Measurements from ENCODE around the gene IGSF6.

Gene IGSF6

DNA sequence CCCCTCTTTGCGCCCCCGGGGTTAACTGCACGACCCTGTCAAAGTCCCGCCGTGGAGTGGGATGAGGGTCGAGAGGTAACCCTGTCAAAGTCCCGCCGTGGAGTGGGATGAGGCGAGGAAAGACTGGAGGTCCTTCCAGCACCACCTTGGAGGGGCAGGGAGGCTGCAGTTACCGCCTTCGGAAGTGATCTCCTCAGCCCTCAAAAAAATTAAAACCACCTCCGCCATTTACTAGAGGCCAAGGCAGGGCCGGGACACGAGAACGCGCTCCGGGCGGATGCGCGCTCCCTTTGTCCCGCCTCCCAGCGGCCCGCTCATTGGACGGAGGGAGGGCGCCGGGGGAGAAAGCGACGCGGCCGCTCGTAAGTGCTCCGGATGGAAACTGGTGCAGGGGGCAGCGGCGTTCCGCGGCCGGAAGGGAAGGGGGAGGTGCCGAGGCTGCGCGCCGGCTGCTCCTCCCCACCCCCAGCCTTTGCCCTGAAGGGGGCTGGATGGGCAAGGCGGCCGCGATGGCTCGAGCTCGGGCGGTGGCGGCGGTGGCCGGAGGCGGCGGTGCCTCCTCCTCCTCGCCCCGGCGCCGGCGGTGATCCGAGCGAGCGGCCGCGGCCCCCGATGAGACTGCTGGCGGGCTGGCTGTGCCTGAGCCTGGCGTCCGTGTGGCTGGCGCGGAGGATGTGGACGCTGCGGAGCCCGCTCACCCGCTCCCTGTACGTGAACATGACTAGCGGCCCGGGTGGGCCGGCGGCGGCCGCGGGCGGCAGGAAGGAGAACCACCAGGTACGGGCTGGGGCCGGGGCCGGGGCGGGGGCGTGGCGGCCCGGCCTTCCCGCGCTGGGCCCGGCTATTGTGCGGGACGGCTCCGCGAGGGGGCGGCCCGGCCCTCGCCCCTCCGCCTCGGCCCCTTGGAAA, 53.0 kb downstream of the IGSF6 start, which contains the start of gene METTL9 (continued):
- TF ChIP-seq, protein P1, sequence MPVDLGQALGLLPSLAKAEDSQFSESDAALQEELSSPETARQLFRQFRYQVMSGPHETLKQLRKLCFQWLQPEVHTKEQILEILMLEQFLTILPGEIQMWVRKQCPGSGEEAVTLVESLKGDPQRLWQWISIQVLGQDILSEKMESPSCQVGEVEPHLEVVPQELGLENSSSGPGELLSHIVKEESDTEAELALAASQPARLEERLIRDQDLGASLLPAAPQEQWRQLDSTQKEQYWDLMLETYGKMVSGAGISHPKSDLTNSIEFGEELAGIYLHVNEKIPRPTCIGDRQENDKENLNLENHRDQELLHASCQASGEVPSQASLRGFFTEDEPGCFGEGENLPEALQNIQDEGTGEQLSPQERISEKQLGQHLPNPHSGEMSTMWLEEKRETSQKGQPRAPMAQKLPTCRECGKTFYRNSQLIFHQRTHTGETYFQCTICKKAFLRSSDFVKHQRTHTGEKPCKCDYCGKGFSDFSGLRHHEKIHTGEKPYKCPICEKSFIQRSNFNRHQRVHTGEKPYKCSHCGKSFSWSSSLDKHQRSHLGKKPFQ (tag by site-specific recombination; IDR thresholded peaks at IDR 0.05), result no peak
- TF ChIP-seq, protein P2, sequence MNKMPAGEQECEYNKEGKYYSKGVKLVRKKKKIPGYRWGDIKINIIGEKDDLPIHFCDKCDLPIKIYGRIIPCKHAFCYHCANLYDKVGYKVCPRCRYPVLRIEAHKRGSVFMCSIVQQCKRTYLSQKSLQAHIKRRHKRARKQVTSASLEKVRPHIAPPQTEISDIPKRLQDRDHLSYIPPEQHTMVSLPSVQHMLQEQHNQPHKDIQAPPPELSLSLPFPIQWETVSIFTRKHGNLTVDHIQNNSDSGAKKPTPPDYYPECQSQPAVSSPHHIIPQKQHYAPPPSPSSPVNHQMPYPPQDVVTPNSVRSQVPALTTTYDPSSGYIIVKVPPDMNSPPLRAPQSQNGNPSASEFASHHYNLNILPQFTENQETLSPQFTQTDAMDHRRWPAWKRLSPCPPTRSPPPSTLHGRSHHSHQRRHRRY (tag by site-specific recombination; IDR thresholded peaks at IDR 0.05), result no peak
- TF ChIP-seq REPIN1 (tag by site-specific recombination; IDR thresholded peaks at IDR 0.05; ENCODE audit: low read depth) (peak; percentile 83; the same call in 1 of the 2 replicates), ZNF155 (tag by site-specific recombination; IDR thresholded peaks at IDR 0.05) (no peak), ZNF184 (tag by site-specific recombination; IDR thresholded peaks at IDR 0.05) (peak; percentile 58; the same call in 1 of the 2 replicates), ZNF311 (tag by site-specific recombination; IDR thresholded peaks at IDR 0.05; ENCODE audit: borderline replicate concordance) (no peak), ZNF664 (tag by site-specific recombination; IDR thresholded peaks at IDR 0.05) (no peak), ZFP3 (tag by site-specific recombination; IDR thresholded peaks at IDR 0.05; ENCODE audit: low read depth) (no peak), ZNF544 (tag by site-specific recombination; IDR thresholded peaks at IDR 0.05) (no peak), ZNF76 (tag by site-specific recombination; IDR thresholded peaks at IDR 0.05; ENCODE audit: borderline replicate concordance, low read depth) (peak; percentile 81), ZNF223 (tag by site-specific recombination; IDR thresholded peaks at IDR 0.05) (no peak), YY2 (tag by site-specific recombination; IDR thresholded peaks at IDR 0.05) (peak; percentile 83; the same call in 1 of the 2 replicates), ZNF600 (tag by site-specific recombination; IDR thresholded peaks at IDR 0.05) (0 out of 2 replicates have a peak, but pooled peaks have one; percentile 26), ZNF175 (tag by site-specific recombination; IDR thresholded peaks at IDR 0.05) (no peak), ZSCAN16 (tag by site-specific recombination; IDR thresholded peaks at IDR 0.05) (no peak), ZNF48 (tag by site-specific recombination; IDR thresholded peaks at IDR 0.05) (no peak)
- TF ChIP-seq, protein P3, sequence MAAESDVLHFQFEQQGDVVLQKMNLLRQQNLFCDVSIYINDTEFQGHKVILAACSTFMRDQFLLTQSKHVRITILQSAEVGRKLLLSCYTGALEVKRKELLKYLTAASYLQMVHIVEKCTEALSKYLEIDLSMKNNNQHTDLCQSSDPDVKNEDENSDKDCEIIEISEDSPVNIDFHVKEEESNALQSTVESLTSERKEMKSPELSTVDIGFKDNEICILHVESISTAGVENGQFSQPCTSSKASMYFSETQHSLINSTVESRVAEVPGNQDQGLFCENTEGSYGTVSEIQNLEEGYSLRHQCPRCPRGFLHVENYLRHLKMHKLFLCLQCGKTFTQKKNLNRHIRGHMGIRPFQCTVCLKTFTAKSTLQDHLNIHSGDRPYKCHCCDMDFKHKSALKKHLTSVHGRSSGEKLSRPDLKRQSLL (tag by site-specific recombination; IDR thresholded peaks at IDR 0.05), result no peak
- TF ChIP-seq, protein P4, sequence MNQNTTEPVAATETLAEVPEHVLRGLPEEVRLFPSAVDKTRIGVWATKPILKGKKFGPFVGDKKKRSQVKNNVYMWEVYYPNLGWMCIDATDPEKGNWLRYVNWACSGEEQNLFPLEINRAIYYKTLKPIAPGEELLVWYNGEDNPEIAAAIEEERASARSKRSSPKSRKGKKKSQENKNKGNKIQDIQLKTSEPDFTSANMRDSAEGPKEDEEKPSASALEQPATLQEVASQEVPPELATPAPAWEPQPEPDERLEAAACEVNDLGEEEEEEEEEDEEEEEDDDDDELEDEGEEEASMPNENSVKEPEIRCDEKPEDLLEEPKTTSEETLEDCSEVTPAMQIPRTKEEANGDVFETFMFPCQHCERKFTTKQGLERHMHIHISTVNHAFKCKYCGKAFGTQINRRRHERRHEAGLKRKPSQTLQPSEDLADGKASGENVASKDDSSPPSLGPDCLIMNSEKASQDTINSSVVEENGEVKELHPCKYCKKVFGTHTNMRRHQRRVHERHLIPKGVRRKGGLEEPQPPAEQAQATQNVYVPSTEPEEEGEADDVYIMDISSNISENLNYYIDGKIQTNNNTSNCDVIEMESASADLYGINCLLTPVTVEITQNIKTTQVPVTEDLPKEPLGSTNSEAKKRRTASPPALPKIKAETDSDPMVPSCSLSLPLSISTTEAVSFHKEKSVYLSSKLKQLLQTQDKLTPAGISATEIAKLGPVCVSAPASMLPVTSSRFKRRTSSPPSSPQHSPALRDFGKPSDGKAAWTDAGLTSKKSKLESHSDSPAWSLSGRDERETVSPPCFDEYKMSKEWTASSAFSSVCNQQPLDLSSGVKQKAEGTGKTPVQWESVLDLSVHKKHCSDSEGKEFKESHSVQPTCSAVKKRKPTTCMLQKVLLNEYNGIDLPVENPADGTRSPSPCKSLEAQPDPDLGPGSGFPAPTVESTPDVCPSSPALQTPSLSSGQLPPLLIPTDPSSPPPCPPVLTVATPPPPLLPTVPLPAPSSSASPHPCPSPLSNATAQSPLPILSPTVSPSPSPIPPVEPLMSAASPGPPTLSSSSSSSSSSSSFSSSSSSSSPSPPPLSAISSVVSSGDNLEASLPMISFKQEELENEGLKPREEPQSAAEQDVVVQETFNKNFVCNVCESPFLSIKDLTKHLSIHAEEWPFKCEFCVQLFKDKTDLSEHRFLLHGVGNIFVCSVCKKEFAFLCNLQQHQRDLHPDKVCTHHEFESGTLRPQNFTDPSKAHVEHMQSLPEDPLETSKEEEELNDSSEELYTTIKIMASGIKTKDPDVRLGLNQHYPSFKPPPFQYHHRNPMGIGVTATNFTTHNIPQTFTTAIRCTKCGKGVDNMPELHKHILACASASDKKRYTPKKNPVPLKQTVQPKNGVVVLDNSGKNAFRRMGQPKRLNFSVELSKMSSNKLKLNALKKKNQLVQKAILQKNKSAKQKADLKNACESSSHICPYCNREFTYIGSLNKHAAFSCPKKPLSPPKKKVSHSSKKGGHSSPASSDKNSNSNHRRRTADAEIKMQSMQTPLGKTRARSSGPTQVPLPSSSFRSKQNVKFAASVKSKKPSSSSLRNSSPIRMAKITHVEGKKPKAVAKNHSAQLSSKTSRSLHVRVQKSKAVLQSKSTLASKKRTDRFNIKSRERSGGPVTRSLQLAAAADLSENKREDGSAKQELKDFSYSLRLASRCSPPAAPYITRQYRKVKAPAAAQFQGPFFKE (tag by site-specific recombination; IDR thresholded peaks at IDR 0.05; ENCODE audit: borderline replicate concordance), result no peak
- TF ChIP-seq, protein P5, sequence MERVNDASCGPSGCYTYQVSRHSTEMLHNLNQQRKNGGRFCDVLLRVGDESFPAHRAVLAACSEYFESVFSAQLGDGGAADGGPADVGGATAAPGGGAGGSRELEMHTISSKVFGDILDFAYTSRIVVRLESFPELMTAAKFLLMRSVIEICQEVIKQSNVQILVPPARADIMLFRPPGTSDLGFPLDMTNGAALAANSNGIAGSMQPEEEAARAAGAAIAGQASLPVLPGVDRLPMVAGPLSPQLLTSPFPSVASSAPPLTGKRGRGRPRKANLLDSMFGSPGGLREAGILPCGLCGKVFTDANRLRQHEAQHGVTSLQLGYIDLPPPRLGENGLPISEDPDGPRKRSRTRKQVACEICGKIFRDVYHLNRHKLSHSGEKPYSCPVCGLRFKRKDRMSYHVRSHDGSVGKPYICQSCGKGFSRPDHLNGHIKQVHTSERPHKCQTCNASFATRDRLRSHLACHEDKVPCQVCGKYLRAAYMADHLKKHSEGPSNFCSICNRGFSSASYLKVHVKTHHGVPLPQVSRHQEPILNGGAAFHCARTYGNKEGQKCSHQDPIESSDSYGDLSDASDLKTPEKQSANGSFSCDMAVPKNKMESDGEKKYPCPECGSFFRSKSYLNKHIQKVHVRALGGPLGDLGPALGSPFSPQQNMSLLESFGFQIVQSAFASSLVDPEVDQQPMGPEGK (tag by site-specific recombination; IDR thresholded peaks at IDR 0.05), result peak; percentile 96
- TF ChIP-seq, protein P6, sequence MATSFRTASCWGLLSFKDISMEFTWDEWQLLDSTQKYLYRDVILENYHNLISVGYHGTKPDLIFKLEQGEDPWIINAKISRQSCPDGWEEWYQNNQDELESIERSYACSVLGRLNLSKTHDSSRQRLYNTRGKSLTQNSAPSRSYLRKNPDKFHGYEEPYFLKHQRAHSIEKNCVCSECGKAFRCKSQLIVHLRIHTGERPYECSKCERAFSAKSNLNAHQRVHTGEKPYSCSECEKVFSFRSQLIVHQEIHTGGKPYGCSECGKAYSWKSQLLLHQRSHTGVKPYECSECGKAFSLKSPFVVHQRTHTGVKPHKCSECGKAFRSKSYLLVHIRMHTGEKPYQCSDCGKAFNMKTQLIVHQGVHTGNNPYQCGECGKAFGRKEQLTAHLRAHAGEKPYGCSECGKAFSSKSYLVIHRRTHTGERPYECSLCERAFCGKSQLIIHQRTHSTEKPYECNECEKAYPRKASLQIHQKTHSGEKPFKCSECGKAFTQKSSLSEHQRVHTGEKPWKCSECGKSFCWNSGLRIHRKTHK (tag by site-specific recombination; IDR thresholded peaks at IDR 0.05), result no peak
- TF ChIP-seq, protein P7, sequence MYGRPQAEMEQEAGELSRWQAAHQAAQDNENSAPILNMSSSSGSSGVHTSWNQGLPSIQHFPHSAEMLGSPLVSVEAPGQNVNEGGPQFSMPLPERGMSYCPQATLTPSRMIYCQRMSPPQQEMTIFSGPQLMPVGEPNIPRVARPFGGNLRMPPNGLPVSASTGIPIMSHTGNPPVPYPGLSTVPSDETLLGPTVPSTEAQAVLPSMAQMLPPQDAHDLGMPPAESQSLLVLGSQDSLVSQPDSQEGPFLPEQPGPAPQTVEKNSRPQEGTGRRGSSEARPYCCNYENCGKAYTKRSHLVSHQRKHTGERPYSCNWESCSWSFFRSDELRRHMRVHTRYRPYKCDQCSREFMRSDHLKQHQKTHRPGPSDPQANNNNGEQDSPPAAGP (tag by site-specific recombination; IDR thresholded peaks at IDR 0.05), result peak; percentile 99
- TF ChIP-seq, protein P8, sequence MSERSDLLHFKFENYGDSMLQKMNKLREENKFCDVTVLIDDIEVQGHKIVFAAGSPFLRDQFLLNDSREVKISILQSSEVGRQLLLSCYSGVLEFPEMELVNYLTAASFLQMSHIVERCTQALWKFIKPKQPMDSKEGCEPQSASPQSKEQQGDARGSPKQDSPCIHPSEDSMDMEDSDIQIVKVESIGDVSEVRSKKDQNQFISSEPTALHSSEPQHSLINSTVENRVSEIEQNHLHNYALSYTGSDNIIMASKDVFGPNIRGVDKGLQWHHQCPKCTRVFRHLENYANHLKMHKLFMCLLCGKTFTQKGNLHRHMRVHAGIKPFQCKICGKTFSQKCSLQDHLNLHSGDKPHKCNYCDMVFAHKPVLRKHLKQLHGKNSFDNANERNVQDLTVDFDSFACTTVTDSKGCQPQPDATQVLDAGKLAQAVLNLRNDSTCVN (tag by site-specific recombination; optimal IDR thresholded peaks at IDR 0.05), result peak; percentile 98

All from HEK293 (cell line).